Measurements from ENCODE around the gene OBI1. TPM values are rescaled to one million over a fixed set of nuclear protein-coding genes. Genes with fewer than 3 reads are reported as not detected.

Gene OBI1
- total RNA-seq, 1 donor from 2014 or later: 10.0 TPM

GRCh38 chr13:78680576-78681350, 21.8 kb upstream of the OBI1 start:
- no peak overlapping the region for H3K27ac ChIP-seq (replicated peaks)
- H3K9me3 ChIP-seq (replicated peaks): peaks cover 8% of the 10 kb centered on the region
- TF ChIP-seq CTCF (IDR thresholded peaks at IDR 0.05; ENCODE audit: borderline replicate concordance): no peak
- no peaks in the 10 kb centered on the region for H3K36me3 ChIP-seq
- intact Hi-C loops (cut with micrococcal nuclease): no loop called here
- no peak overlapping the region for H3K4me3 ChIP-seq
- H3K27me3 ChIP-seq (ENCODE audit: low read depth): no peaks in the 10 kb centered on the region
- peaks cover 13% of the 10 kb centered on the region for H3K4me1 ChIP-seq
- DNase-seq: no peak

- no peaks in the 10 kb centered on the region for H3K36me3 ChIP-seq
- no peak overlapping the region for H3K4me3 ChIP-seq
- peaks cover 8% of the 10 kb centered on the region for H3K9me3 ChIP-seq (replicated peaks)
- intact Hi-C loops (cut with micrococcal nuclease): no loop called here
- H3K4me1 ChIP-seq: peaks cover 13% of the 10 kb centered on the region
- no peaks in the 10 kb centered on the region for H3K27me3 ChIP-seq (ENCODE audit: low read depth)
- TF ChIP-seq CTCF (IDR thresholded peaks at IDR 0.05; ENCODE audit: borderline replicate concordance): no peak
- H3K27ac ChIP-seq (replicated peaks): peak overlapping the region; percentile 49
- no peak for DNase-seq
Measured at GRCh38 chr13:78680115-78680561, 21.2 kb upstream of the OBI1 start.

GRCh38 chr13:78679329-78679728, 20.4 kb upstream of the OBI1 start:
- Histone ChIP-seq H3K4me3 (no peak overlapping the region), H3K4me1 (peaks cover 13% of the 10 kb centered on the region), H3K36me3 (no peaks in the 10 kb centered on the region), H3K27me3 (ENCODE audit: low read depth) (no peaks in the 10 kb centered on the region), H3K9me3 (replicated peaks) (peaks cover 7% of the 10 kb centered on the region), H3K27ac (replicated peaks) (peak overlapping the region; percentile 49)
- no peak for TF ChIP-seq CTCF (IDR thresholded peaks at IDR 0.05; ENCODE audit: borderline replicate concordance)
- no peak for DNase-seq
- intact Hi-C loops (cut with micrococcal nuclease): no loop called here

DNA sequence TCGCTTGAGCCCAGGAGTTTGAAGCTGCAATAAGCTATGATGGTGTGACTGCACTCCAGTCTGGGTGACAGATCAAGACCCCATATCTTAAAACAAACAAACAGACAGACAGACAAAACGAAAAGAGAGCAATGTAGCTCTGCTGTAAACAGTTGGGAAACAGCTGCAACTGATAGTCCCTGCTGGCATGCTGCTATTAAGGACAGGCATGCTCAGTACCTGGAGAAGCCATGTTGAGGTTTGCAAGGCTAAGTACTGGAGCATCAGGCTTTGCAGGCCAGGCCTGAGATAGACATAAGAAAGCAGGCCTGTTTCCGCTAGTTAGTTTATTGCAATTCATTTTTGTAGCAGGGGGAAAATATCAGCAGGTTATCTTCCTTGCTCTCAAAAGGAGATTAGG, 16.2 kb upstream of the OBI1 start:
- H3K27me3 ChIP-seq (ENCODE audit: low read depth): no peaks in the 10 kb centered on the region
- no peaks in the 10 kb centered on the region for H3K9me3 ChIP-seq (replicated peaks)
- peaks cover 12% of the 10 kb centered on the region for H3K4me1 ChIP-seq
- H3K27ac ChIP-seq (replicated peaks): no peak overlapping the region
- intact Hi-C loops (cut with micrococcal nuclease): no loop called here
- DNase-seq: no peak
- H3K4me3 ChIP-seq: no peak overlapping the region
- no peaks in the 10 kb centered on the region for H3K36me3 ChIP-seq
- TF ChIP-seq CTCF (IDR thresholded peaks at IDR 0.05; ENCODE audit: borderline replicate concordance): no peak

DNA sequence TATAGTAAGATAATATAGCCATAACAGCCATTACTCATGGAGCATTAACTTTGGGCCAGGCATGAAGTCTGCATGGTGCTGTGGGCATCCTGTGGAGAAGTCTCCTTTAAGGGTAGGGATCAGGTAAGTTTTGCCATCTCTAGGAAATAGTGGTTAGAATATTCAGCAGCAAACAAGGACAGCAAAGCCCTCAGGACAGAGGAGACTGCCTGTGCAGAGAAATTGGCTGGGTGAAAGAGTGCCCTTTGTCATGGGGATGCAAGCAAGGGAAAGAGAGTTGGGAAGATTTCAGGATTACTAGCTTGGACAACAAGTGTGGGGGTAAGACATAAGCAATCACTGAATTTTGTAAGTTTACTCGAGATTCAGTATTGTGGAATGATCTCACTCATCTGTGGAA, 15.7 kb upstream of the OBI1 start:
- no peak overlapping the region for H3K4me3 ChIP-seq
- H3K27me3 ChIP-seq (ENCODE audit: low read depth): no peaks in the 10 kb centered on the region
- intact Hi-C loops (cut with micrococcal nuclease): no loop called here
- no peaks in the 10 kb centered on the region for H3K9me3 ChIP-seq (replicated peaks)
- H3K4me1 ChIP-seq: peaks cover 8% of the 10 kb centered on the region
- DNase-seq: no peak
- no peak overlapping the region for H3K27ac ChIP-seq (replicated peaks)
- no peaks in the 10 kb centered on the region for H3K36me3 ChIP-seq
- no peak for TF ChIP-seq CTCF (IDR thresholded peaks at IDR 0.05; ENCODE audit: borderline replicate concordance)

Data from left ventricle myocardium inferior (tissue), 1 donor.